Activated naive CD4-positive, alpha-beta T cell treated with anti-CD3 and anti-CD28 coated beads, Interleukin-2, amount 50 U/mL, for 16 hours (primary cell): ENCODE data around the gene SEC24C.
"Not testable (repeated sequence)": the region's sequence is repeated elsewhere in the genome, so short reads cannot be mapped to it uniquely, and the experiment has no call there.

Experiments used
- DNase-seq: peaks from one replicate; pipeline ENCODE4 v3.0.0-alpha.2; 2020

SEC24C gene

GRCh38 chr10:73795491-73795890 lies 51.3 kb downstream of the SEC24C start:
- DNase-seq, result not testable (repeated sequence)

- DNase-seq, result not testable (repeated sequence)
Observed at GRCh38 chr10:73796035-73796434, 51.9 kb downstream of the SEC24C start.

- no peak for DNase-seq
Observed at GRCh38 chr10:73796766-73797165, 52.6 kb downstream of the SEC24C start.

- no peak for DNase-seq
Observed at GRCh38 chr10:73797324-73798025, 53.3 kb downstream of the SEC24C start.

- no peak for DNase-seq
Observed at GRCh38 chr10:73798087-73798486, 53.9 kb downstream of the SEC24C start.

- no peak for DNase-seq
Observed at GRCh38 chr10:73798927-73799560, 54.9 kb downstream of the SEC24C start.

GRCh38 chr10:73799899-73800559 lies 55.9 kb downstream of the SEC24C start:
- DNase-seq, result no peak

GRCh38 chr10:73800560-73801252 lies 56.5 kb downstream of the SEC24C start:
- no peak for DNase-seq

- no peak for DNase-seq
Observed at GRCh38 chr10:73801253-73801590, 57.0 kb downstream of the SEC24C start.

GRCh38 chr10:73802276-73802991 lies 58.3 kb downstream of the SEC24C start:
- no peak for DNase-seq

GRCh38 chr10:73803680-73804286 lies 59.6 kb downstream of the SEC24C start:
- DNase-seq, result no peak

- DNase-seq, result no peak
Observed at GRCh38 chr10:73806176-73806950, 62.2 kb downstream of the SEC24C start.

- DNase-seq, result no peak
Observed at GRCh38 chr10:73807471-73807870, 63.3 kb downstream of the SEC24C start.

- DNase-seq, result no peak
Observed at GRCh38 chr10:73808021-73808815, 64.0 kb downstream of the SEC24C start.

GRCh38 chr10:73809061-73809818 lies 65.1 kb downstream of the SEC24C start:
- DNase-seq, result no peak

GRCh38 chr10:73810358-73810734 lies 66.2 kb downstream of the SEC24C start:
- no peak for DNase-seq

GRCh38 chr10:73810735-73811465 lies 66.7 kb downstream of the SEC24C start:
- peak; percentile 63 for DNase-seq

GRCh38 chr10:73812657-73813056 lies 68.5 kb downstream of the SEC24C start:
- DNase-seq, result no peak

GRCh38 chr10:73813333-73813732 lies 69.2 kb downstream of the SEC24C start:
- no peak for DNase-seq
